PFSK-1 (cell line): ENCODE results near the gene SPACA6.
A peak's percentile ranks its signal among the peaks of the same experiment; 100 is the strongest.

Source experiments
- FOXP2 ChIP-seq: optimal IDR thresholded peaks from 2 replicates; pipeline ENCODE3; 2011; ENCODE audit warnings: borderline replicate concordance, control low read depth, inconsistent platforms; ENCODE audit not compliant: insufficient read depth; ENCODE audit errors: extremely low read length, extremely low read depth
- POLR2AphosphoS5 ChIP-seq: IDR thresholded peaks from 2 replicates; pipeline ENCODE4 v1.6.1; 2012; ENCODE audit warnings: low read depth, mild to moderate bottlenecking, control low read depth, low read length, moderate library complexity
- REST ChIP-seq, 2 experiments: IDR thresholded peaks; 2 replicates each; pipeline versions ENCODE4 v1.6.1 to v1.8.0; 2011 to 2012; ENCODE audit warnings: low read depth in 2 of 2, low read length in 2 of 2, control low read depth in 1 of 2, inconsistent platforms in 1 of 2, mild to moderate bottlenecking in 1 of 2, moderate library complexity in 1 of 2; ENCODE audit not compliant: insufficient read depth in 1 of 2
- SIN3A ChIP-seq: IDR thresholded peaks from 2 replicates; pipeline ENCODE4 v1.6.1; 2012; ENCODE audit warnings: mild to moderate bottlenecking, low read length, moderate library complexity, borderline replicate concordance; ENCODE audit not compliant: insufficient read depth
- TAF1 ChIP-seq: IDR thresholded peaks from 2 replicates; pipeline ENCODE4 v1.6.1; 2012; ENCODE audit warnings: low read length, control low read depth, borderline replicate concordance; ENCODE audit not compliant: insufficient read depth

DNA sequence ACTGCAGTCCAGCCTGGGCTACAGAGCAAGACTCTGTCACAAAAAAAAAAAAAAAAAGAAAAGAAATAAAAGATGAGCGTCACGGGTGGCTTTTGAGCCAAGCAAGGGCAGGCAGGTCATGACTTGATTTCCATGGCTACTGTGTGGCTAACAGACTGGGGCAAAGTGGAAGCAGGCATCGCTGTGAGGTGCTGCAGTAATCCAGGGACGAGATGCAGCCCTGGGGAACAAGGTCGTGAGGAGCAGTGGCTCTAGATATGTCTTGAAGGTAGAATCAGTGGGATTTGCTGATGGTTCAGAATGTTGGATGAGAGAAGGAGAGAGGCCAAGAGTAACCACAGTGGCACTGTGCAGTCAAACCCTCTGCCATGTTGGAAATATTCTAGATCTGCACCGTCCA is 16.4 kb downstream of the SPACA6 start:
- no peak for TF ChIP-seq FOXP2
- no peak for TF ChIP-seq TAF1
- TF ChIP-seq REST (IDR thresholded peaks at IDR 0.05; ENCODE audit: insufficient read depth in 1 of 2, low read depth in 2 of 2, low read length in 2 of 2) = no peak
- 0 out of 2 replicates have a peak, but pooled peaks have one; percentile 12 for TF ChIP-seq POLR2AphosphoS5
- no peak for TF ChIP-seq SIN3A
